ENCODE results near the gene KRT74. TPM values are rescaled to one million over a fixed set of nuclear protein-coding genes. Genes with fewer than 3 reads are reported as not detected.

Gene KRT74
- total and polyA plus RNA-seq, 10 of the 15 experiments (the other 5 are each of a cell fraction or from before 2014, with no cell fraction given) = not detected

DNA sequence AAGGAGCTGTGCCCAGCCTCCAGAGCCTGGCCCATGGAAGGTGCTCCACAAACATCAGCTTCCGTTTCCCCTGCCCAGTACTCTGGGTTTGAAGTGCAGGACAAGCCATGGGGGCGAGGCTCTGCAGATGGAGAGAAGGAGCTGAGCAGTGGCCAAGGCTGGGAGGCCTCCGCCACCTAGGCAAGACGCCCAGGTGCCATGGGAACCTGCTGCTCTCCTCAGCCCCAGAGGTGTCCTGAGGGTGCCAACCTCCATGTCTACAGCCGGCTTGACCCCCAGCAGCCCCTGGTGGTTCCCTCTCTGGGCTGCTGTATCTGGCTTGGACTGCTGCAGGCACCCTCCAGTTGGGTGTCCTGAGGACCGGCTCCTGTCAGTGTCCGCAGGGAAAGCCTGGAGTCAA is 33.1 kb downstream of the KRT74 start:
- WGBS (ENCODE audit: insufficient coverage, insufficient replicate concordance, low lambda C conversion rate, missing lambda C conversion rate) = 34% methylated on average over 7 of the region's 7 CpGs
- Histone ChIP-seq H3K4me3 (no peak overlapping the region), H3K27ac (ENCODE audit: control insufficient read depth, insufficient read depth) (no peak overlapping the region), H4K20me1 (ENCODE audit: control insufficient read depth, insufficient read depth) (no peaks in the 10 kb centered on the region), H3K27me3 (replicated peaks in 1 of 2; ENCODE audit: control insufficient read depth in 2 of 2, insufficient read depth in 2 of 2, low read length in 1 of 2) (peaks cover 0 to 2% of the 10 kb centered on the region in 2 experiments; a peak in 1 of 4 replicates), H3K36me3 (ENCODE audit: control insufficient read depth in 2 of 2, insufficient read depth in 2 of 2, low read length in 1 of 2) (no peaks in the 10 kb centered on the region), H3K79me2 (ENCODE audit: control insufficient read depth, insufficient read depth, low read length) (no peaks in the 10 kb centered on the region), H3K4me2 (ENCODE audit: control insufficient read depth, insufficient read depth) (no peak overlapping the region), H3K4me1 (ENCODE audit: control insufficient read depth, insufficient read depth, low read length) (no peaks in the 10 kb centered on the region), H2AFZ (ENCODE audit: control insufficient read depth, low read depth, low read length) (no peak overlapping the region), H3K9me3 (replicated peaks; ENCODE audit: control insufficient read depth, insufficient read depth, low read length) (no peaks in the 10 kb centered on the region), H3K9ac (ENCODE audit: control insufficient read depth, insufficient read depth, low read length) (no peak overlapping the region)
- RAD21 ChIA-PET (ENCODE audit: unreplicated experiment) = no interaction called here
- DNase-seq (ENCODE audit: low read depth, low spot score) = no peak
- in situ Hi-C loops (cut with MboI) = no loop called here
- intact Hi-C loops (cut with micrococcal nuclease; ENCODE audit: unreplicated experiment) = no loop called here
- TF ChIP-seq, protein P1, sequence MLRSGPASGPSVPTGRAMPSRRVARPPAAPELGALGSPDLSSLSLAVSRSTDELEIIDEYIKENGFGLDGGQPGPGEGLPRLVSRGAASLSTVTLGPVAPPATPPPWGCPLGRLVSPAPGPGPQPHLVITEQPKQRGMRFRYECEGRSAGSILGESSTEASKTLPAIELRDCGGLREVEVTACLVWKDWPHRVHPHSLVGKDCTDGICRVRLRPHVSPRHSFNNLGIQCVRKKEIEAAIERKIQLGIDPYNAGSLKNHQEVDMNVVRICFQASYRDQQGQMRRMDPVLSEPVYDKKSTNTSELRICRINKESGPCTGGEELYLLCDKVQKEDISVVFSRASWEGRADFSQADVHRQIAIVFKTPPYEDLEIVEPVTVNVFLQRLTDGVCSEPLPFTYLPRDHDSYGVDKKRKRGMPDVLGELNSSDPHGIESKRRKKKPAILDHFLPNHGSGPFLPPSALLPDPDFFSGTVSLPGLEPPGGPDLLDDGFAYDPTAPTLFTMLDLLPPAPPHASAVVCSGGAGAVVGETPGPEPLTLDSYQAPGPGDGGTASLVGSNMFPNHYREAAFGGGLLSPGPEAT (IDR thresholded peaks at IDR 0.05; ENCODE audit: low read depth) = no peak
- TF ChIP-seq SMAD5 (IDR thresholded peaks at IDR 0.05; ENCODE audit: low read depth) (no peak), ZNF24 (IDR thresholded peaks at IDR 0.05) (no peak), PAX5 (IDR thresholded peaks at IDR 0.05; ENCODE audit: borderline replicate concordance, low read depth, low read length) (no peak), CREM (IDR thresholded peaks at IDR 0.05; ENCODE audit: low read depth) (no peak), GATAD2B (conservative IDR thresholded peaks at IDR 0.05; ENCODE audit: low read depth) (no peak), CHD4 (IDR thresholded peaks at IDR 0.05) (no peak), NFIC (IDR thresholded peaks at IDR 0.05; ENCODE audit: low read depth, low read length) (no peak), IKZF1 (conservative IDR thresholded peaks at IDR 0.05) (no peak), SREBF1 (IDR thresholded peaks at IDR 0.05; ENCODE audit: low read length) (no peak), PRDM15 (CRISPR knock-in tag; IDR thresholded peaks at IDR 0.05) (no peak), SUZ12 (IDR thresholded peaks at IDR 0.05; ENCODE audit: unreplicated experiment) (no peak), FOXK2 (IDR thresholded peaks at IDR 0.05) (no peak)
- POLR2A ChIA-PET = no interaction called here
- no TSS peak for BruUV-seq (replicated peaks)
- CTCF ChIA-PET = no interaction called here
- no peak for FAIRE-seq
- no peak for ATAC-seq
- SMC1A ChIA-PET (ENCODE audit: uncharacterized antibody, unreplicated experiment) = no interaction called here
